Stimulated activated naive B cell treated with anti-CD40 and anti-IgM and Interleukin-4, amounts not matched to agents 10 μg/mL and 1 μg/mL and 100 μg/mL, for 72 hours (primary cell): ENCODE results near the gene S100A6.

ENCODE experiments used
- ATAC-seq, 2 donors: fragments of 150-1000 bp; cut with Tn5 transposase; replicated peaks; 2 replicates each; pipeline ENCODE4 v1.10.0; 2021; ENCODE audit warnings: moderate library complexity in 1 of 2
- DNase-seq: peaks from one replicate; pipeline ENCODE4 v3.0.0; 2021
- H3K27ac Mint-ChIP-seq: one replicate; pipeline ENCODE4 v1.8.0; 2022; ENCODE audit warnings: mild to moderate bottlenecking, mixed read lengths
- H3K27me3 Mint-ChIP-seq, 2 donors: one replicate each; pipeline ENCODE4 v1.8.0; 2022; ENCODE audit warnings: mixed read lengths in 2 of 2
- H3K36me3 Mint-ChIP-seq, 2 donors: one replicate each; pipeline ENCODE4 v1.8.0; 2022; ENCODE audit warnings: mixed read lengths in 2 of 2, mild to moderate bottlenecking in 1 of 2
- H3K4me1 Mint-ChIP-seq, 2 donors: one replicate each; pipeline ENCODE4 v1.8.0; 2022; ENCODE audit warnings: mixed read lengths in 2 of 2, mild to moderate bottlenecking in 1 of 2
- H3K4me3 Mint-ChIP-seq, 2 donors: one replicate each; pipeline ENCODE4 v1.8.0; 2022; ENCODE audit warnings: mild to moderate bottlenecking in 2 of 2, mixed read lengths in 2 of 2, moderate library complexity in 1 of 2
- H3K9me3 Mint-ChIP-seq, 2 donors: one replicate each; pipeline ENCODE4 v1.8.0; 2022; ENCODE audit warnings: mixed read lengths in 2 of 2, mild to moderate bottlenecking in 1 of 2

The S100A6 gene

DNA sequence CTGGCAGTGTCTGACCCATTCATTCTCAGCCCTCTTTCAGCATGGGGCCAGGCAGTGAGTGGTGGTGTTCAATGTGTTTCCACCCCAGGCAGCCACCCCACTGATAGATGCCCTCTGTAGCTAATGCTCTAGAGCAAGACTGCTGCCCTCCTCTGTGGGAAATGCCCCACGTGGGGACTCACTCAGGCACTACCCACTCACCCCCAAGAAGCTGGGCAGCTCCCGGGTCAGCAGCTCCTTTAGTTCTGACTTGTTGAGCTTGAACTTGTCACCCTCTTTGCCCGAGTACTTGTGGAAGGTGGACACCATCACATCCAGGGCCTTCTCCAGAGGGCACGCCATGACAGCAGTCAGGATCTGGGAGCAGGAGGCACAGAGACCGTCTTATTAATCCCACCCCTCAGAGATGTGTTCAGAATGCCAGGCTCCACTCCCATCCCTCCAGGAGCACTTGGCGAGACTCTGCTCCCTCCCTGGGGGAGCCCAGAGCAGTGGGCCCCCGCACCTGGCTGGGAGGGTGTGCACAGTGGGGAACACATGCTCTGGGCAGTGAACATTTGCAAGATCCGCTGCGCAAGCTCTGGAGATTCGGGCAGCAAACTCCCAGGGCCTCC lies 8.8 kb upstream of the S100A6 start:
- H3K36me3 Mint-ChIP-seq, result peaks cover 19 to 38% of the 10 kb centered on the region in 2 donors
- ATAC-seq (no peak), DNase-seq (no peak)
- H3K27ac Mint-ChIP-seq, result peak overlapping the region; percentile 96
- peaks cover 0 to 7% of the 10 kb centered on the region in 2 donors for H3K27me3 Mint-ChIP-seq
- H3K4me3 Mint-ChIP-seq, result peak overlapping the region; percentile 87 to 90
- peaks cover 58 to 75% of the 10 kb centered on the region in 2 donors for H3K4me1 Mint-ChIP-seq
- peaks cover 0 to 6% of the 10 kb centered on the region in 2 donors for H3K9me3 Mint-ChIP-seq

DNA sequence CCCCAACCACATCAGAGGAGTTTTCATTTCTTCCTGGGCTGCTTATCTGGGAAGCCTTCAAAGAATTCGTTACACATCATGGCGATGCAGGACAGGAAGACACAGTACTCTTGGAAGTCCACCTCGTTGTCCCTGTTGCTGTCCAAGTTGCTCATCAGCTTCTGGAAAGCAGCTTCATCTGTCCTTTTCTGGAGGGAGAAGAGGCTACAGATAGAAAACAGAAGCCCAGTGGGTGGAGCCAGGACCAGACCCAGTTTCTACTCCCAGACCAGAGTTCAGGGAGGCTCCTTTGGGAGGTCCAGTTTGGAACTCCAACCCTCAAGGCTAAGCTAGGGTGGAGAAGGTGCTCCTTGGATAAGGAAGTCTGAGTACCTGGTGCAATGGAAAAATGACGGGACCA lies 7.9 kb upstream of the S100A6 start:
- ATAC-seq, result no peak
- peaks cover 0 to 6% of the 10 kb centered on the region in 2 donors for H3K27me3 Mint-ChIP-seq
- H3K4me1 Mint-ChIP-seq, result peaks cover 54 to 71% of the 10 kb centered on the region in 2 donors
- peaks cover 19 to 38% of the 10 kb centered on the region in 2 donors for H3K36me3 Mint-ChIP-seq
- H3K9me3 Mint-ChIP-seq, result peaks cover 0 to 6% of the 10 kb centered on the region in 2 donors
- no peak overlapping the region for H3K27ac Mint-ChIP-seq
- no peak for DNase-seq
- H3K4me3 Mint-ChIP-seq, result no peak overlapping the region

- Mint-ChIP-seq H3K27ac (peak overlapping the region; percentile 68), H3K27me3 (peaks cover 0 to 3% of the 10 kb centered on the region in 2 donors), H3K4me3 (no peak overlapping the region), H3K36me3 (peaks cover 19 to 38% of the 10 kb centered on the region in 2 donors), H3K4me1 (peaks cover 50 to 68% of the 10 kb centered on the region in 2 donors), H3K9me3 (peaks cover 0 to 6% of the 10 kb centered on the region in 2 donors)
- DNase-seq, result no peak
- ATAC-seq, result no peak
Measured at GRCh38 chr1:153542956-153543711, 7.3 kb upstream of the S100A6 start.

- DNase-seq, result no peak
- ATAC-seq, result no peak
- Mint-ChIP-seq H3K27me3 (peaks cover 0 to 3% of the 10 kb centered on the region in 2 donors), H3K27ac (peak overlapping the region; percentile 82), H3K36me3 (peaks cover 19 to 38% of the 10 kb centered on the region in 2 donors), H3K4me1 (peaks cover 50 to 69% of the 10 kb centered on the region in 2 donors), H3K4me3 (no peak overlapping the region), H3K9me3 (peaks cover 0 to 6% of the 10 kb centered on the region in 2 donors)
Measured at GRCh38 chr1:153541641-153542590, 6.1 kb upstream of the S100A6 start.

- Mint-ChIP-seq H3K27ac (peak within 1 kb of the TSS; percentile 82), H3K9me3 (peaks cover 0 to 6% of the 10 kb centered on the region in 2 donors), H3K4me3 (peak within 1 kb of the TSS; percentile 41 to 46), H3K27me3 (peaks cover 0 to under 1% of the 10 kb centered on the region in 2 donors), H3K4me1 (peaks cover 53 to 70% of the 10 kb centered on the region in 2 donors), H3K36me3 (peaks cover 19 to 36% of the 10 kb centered on the region in 2 donors)
- ATAC-seq (peak in 1 of 2 donors; percentile 16), DNase-seq (peak; percentile 41)
Measured at GRCh38 chr1:153540394-153541361, 4.9 kb upstream of the S100A6 start, which contains the start of gene S100A5. Gene S100A5 (minus strand): TSS chr1:153540934. CDS start chr1:153540191, 743 bp downstream.

- Mint-ChIP-seq H3K9me3 (peaks cover 0 to 5% of the 10 kb centered on the region in 2 donors), H3K4me1 (peaks cover 51 to 69% of the 10 kb centered on the region in 2 donors), H3K27ac (peak overlapping the region; percentile 72), H3K36me3 (peaks cover 19 to 29% of the 10 kb centered on the region in 2 donors), H3K4me3 (no peak overlapping the region), H3K27me3 (no peaks in the 10 kb centered on the region)
- ATAC-seq, result no peak
- no peak for DNase-seq
Measured at GRCh38 chr1:153539395-153540093, 3.8 kb upstream of the S100A6 start.

DNA sequence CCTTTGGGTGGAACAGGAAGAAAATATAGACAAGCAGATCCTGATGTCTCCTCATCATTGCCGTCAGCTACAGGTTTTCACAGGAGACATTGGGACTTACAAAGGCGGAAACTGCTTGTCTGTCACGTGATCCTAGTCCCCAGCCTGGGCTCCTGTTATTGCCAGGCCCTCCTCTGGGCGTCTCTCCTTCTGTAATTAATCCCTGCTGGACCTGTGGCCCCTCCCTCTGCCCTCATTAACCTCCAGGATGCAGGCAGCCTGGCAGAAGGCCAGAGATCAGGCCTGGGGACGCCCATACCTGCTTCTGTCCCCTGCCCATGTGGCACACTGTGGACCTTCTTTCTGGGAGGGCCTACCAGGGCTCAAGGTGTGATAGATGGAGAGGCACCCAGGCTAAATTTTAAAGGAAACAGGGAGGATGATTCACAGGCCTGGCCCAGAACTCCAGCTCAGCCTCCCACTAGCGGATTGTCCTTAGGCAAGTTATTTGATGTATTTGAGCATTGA lies 2.6 kb upstream of the S100A6 start:
- DNase-seq (no peak), ATAC-seq (no peak)
- H3K27me3 Mint-ChIP-seq, result no peaks in the 10 kb centered on the region
- H3K4me1 Mint-ChIP-seq, result peaks cover 56 to 76% of the 10 kb centered on the region in 2 donors
- H3K36me3 Mint-ChIP-seq, result peaks cover 20 to 25% of the 10 kb centered on the region in 2 donors
- H3K9me3 Mint-ChIP-seq, result peaks cover 0 to 5% of the 10 kb centered on the region in 2 donors
- H3K4me3 Mint-ChIP-seq, result no peak overlapping the region
- no peak overlapping the region for H3K27ac Mint-ChIP-seq

- H3K27me3 Mint-ChIP-seq, result no peaks in the 10 kb centered on the region
- DNase-seq (no peak), ATAC-seq (no peak)
- peaks cover 0 to 5% of the 10 kb centered on the region in 2 donors for H3K9me3 Mint-ChIP-seq
- peaks cover 61 to 76% of the 10 kb centered on the region in 2 donors for H3K4me1 Mint-ChIP-seq
- H3K27ac Mint-ChIP-seq, result no peak overlapping the region
- H3K36me3 Mint-ChIP-seq, result peaks cover 9 to 20% of the 10 kb centered on the region in 2 donors
- no peak overlapping the region for H3K4me3 Mint-ChIP-seq
Measured at GRCh38 chr1:153537376-153537730, 1.6 kb upstream of the S100A6 start.

- DNase-seq (no peak), ATAC-seq (no peak)
- Mint-ChIP-seq H3K9me3 (peaks cover 0 to 5% of the 10 kb centered on the region in 2 donors), H3K36me3 (peaks cover 7 to 19% of the 10 kb centered on the region in 2 donors), H3K27me3 (no peaks in the 10 kb centered on the region), H3K4me1 (peaks cover 60 to 74% of the 10 kb centered on the region in 2 donors), H3K27ac (peak overlapping the region; percentile 97), H3K4me3 (peak overlapping the region; percentile 89 to 96)
Measured at GRCh38 chr1:153536671-153537375, 1.0 kb upstream of the S100A6 start.

GRCh38 chr1:153536012-153536670 lies 350 bp upstream of the S100A6 start:
- H3K36me3 Mint-ChIP-seq, result peaks cover 7 to 16% of the 10 kb centered on the region in 2 donors
- no peaks in the 10 kb centered on the region for H3K27me3 Mint-ChIP-seq

DNA sequence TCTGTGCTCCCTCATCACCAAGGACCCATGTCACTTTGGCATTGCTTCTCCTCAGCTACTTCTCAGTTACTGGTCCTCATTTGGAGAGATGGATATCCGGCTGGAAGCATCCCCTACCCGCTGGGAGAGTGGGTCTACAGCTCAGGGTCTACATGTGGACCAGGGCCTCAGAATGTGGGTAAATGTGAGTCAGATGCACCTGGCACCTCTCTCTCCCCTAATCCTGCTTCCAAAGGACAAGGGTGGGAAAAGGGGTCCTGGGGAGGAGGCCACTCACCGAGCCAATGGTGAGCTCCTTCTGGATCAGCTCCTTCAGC lies 908 bp downstream of the S100A6 start:
- Mint-ChIP-seq H3K4me1 (peaks cover 41 to 54% of the 10 kb centered on the region in 2 donors), H3K27me3 (no peaks in the 10 kb centered on the region), H3K27ac (no peak overlapping the region), H3K9me3 (no peaks in the 10 kb centered on the region), H3K4me3 (peak overlapping the region; percentile 89 to 96), H3K36me3 (peaks cover 7 to 16% of the 10 kb centered on the region in 2 donors)
- DNase-seq (no peak), ATAC-seq (no peak)

More at GRCh38 chr1:153536012-153536670, 350 bp upstream of the S100A6 start:
- DNase-seq (peak; percentile 63), ATAC-seq (peak; percentile 80 to 82)
- Mint-ChIP-seq H3K27ac (peak overlapping the region; percentile 97), H3K4me1 (peaks cover 53 to 67% of the 10 kb centered on the region in 2 donors), H3K4me3 (peak overlapping the region; percentile 89 to 96), H3K9me3 (peaks cover 0 to 4% of the 10 kb centered on the region in 2 donors)
